Activated effector memory CD4-positive, alpha-beta T cell treated with anti-CD3 and anti-CD28 coated beads, Interleukin-2, amount 50 U/mL, for 16 hours (primary cell): ENCODE measurements around the gene RASL10A.
A peak's percentile ranks its signal among the peaks of the same experiment; 100 is the strongest.

Source experiments
- DNase-seq: peaks from one replicate; pipeline ENCODE4 v3.0.0-alpha.2; 2020

Gene RASL10A

GRCh38 chr22:29301716-29302401, 13.6 kb downstream of the RASL10A start:
- DNase-seq = peak; percentile 56

- DNase-seq = peak; percentile 62
Measured at GRCh38 chr22:29300807-29301601, 14.5 kb downstream of the RASL10A start.

- peak; percentile 51 for DNase-seq
Measured at GRCh38 chr22:29300467-29300806, 15.1 kb downstream of the RASL10A start.

- peak; percentile 57 for DNase-seq
Measured at GRCh38 chr22:29299136-29299900, 16.2 kb downstream of the RASL10A start.

- DNase-seq = peak; percentile 42
Measured at GRCh38 chr22:29298641-29299040, 16.9 kb downstream of the RASL10A start.

GRCh38 chr22:29292379-29292778, 23.1 kb downstream of the RASL10A start:
- DNase-seq = no peak

- DNase-seq = no peak
Measured at GRCh38 chr22:29291215-29291614, 24.3 kb downstream of the RASL10A start.

- DNase-seq = no peak
Measured at GRCh38 chr22:29290061-29290460, 25.4 kb downstream of the RASL10A start.

- DNase-seq = no peak
Measured at GRCh38 chr22:29288837-29289236, 26.7 kb downstream of the RASL10A start.

- no peak for DNase-seq
Measured at GRCh38 chr22:29284196-29284595, 31.3 kb downstream of the RASL10A start.

- peak; percentile 53 for DNase-seq
Measured at GRCh38 chr22:29277927-29278326, 37.6 kb downstream of the RASL10A start.

- no peak for DNase-seq
Measured at GRCh38 chr22:29275819-29276565, 39.5 kb downstream of the RASL10A start.

GRCh38 chr22:29275167-29275566, 40.3 kb downstream of the RASL10A start:
- no peak for DNase-seq

GRCh38 chr22:29272624-29273023, 42.9 kb downstream of the RASL10A start:
- DNase-seq = peak; percentile 27

GRCh38 chr22:29270475-29271271, 44.8 kb downstream of the RASL10A start:
- DNase-seq = peak; percentile 52

GRCh38 chr22:29269731-29270474, 45.6 kb downstream of the RASL10A start:
- peak; percentile 61 for DNase-seq

- peak; percentile 62 for DNase-seq
Measured at GRCh38 chr22:29269230-29269604, 46.3 kb downstream of the RASL10A start.

GRCh38 chr22:29268511-29269229, 46.8 kb downstream of the RASL10A start:
- no peak for DNase-seq

- DNase-seq = peak; percentile 99
Measured at GRCh38 chr22:29267858-29268510, 47.5 kb downstream of the RASL10A start, which contains the start of the genes EWSR1 and RHBDD3. EWSR1 (plus strand) TSS chr22:29268268; CDS start chr22:29268337, 69 bp downstream. RHBDD3 (minus strand) TSS chr22:29267981; CDS start chr22:29265626, 2,355 bp downstream.

- no peak for DNase-seq
Measured at GRCh38 chr22:29267462-29267857, 48.0 kb downstream of the RASL10A start.
